Stimulated activated CD4-positive, alpha-beta T cell treated with anti-CD3 and anti-CD28 coated beads, Interleukin-2, amount 100 ng/mL, for 48 hours (primary cell): ENCODE data around the gene CDC6.

Source experiments
- DNase-seq, 2 donors: peaks; one replicate each; pipeline ENCODE4 v3.0.0-alpha.2; 2020

Gene CDC6

DNA sequence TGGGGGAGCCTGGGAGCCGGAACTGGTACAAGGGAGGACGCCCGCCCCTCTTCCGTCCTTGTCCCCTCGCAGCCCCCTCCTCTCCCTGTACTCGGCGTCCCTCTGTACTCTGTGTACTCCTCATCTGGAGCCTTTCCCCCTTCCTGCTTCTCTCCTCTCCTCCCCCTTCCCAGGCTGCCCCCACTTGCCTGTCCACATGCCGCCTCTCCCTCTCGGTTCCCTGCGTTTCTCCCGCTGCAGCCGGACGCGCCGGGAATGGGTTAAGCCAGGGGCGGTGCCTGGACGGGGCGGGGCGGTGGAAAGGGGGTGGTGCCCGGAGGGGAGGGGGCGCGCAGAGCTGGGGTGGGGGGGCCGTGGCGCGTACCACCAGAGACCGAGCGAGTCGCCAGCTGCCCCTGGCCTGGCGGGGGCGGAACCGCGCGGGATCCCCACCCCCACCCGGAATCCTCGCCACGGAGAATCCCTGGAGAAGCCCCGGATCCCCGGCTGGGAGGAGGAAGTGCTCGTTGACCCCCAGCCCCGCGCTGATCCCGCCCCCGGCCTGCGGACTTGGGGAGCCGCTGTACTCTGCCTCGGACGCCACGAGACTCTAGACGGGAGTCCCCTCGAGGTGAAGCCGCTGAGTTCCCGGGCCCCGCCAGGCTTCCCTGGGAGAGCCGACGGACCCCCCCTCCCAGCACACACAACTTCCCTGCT is 54.3 kb downstream of the CDC6 start:
- DNase-seq = no peak

- no peak for DNase-seq
Measured at GRCh38 chr17:40342504-40343218, 55.0 kb downstream of the CDC6 start.

DNA sequence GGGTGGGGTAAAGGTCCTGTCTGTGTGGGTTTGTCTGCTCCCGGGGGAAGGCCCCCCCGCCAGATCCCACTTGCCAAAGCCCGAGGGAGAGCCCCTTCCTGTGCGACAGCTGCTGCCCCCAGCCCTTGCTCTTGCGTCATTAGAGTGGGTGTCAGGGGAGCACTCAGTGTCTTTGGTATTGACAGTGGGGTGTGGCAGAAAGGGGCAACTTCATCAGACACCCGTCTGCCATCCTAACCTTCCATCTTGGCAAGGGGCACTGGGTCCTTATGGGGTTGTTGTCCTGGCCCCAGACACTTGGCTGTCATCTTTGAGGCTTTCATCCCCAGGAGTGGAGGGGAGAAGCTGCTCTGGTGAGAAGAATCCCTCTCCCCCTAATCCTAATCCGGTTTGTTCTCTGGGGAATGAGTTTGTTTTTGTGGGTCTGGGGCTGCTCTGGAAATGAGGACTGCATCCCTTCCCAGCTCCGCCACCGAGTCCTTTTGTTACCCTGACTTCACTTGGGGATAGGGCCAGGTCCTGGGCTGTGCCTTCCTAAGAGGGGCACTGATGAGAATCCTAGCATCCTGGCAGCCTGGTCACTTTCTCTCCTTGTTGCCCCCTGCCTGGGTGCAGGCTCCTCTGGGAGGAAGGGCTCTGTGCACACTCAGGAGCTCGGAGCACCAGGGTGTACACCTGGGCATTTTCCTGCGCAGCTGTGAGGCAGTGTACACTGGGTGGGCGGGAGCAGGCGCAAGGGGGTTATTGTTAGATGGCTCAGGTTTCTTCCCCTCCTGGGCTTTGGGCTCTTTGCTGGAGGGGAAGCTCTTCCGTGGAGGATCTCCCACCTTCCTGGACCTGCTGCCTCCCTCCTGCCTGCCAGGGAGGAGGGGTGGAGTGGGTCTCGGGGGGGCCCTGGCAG is 55.8 kb downstream of the CDC6 start:
- no peak for DNase-seq

DNA sequence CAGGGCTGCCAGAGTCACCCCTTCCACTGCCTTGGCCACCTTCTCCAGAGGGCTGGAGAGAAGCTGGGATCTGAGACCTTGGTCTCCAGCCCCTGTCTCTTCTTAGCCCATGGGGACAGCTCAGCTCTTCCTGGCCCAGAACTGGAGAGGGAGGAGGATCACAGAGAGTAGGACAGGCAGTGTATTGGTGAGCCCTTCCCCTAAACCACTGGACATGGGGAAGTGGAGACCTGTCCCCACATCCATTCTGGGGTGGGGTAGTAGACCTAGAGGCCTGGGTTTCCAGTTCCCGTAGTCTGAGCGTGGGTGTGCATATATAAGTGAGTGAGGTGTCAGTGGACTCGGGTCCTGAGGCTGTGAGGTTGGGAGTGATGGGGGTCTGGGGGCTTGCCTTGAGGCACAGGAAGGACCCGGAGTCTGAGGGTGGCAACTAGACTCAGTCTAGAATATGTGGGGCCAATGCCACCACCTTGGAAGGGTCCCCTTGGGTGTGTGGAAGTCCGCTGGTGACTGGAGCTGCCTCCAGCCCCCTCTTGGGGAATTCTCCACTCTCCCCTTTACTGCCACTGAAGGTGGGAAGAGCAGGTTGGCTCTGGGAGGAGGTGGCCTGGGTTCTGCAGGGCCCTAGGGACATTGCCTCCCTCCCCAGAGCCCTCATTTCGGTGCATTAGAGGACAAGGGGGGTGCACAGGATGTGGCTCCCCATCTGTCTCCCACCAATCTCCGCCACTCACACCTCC is 56.9 kb downstream of the CDC6 start:
- no peak for DNase-seq

DNA sequence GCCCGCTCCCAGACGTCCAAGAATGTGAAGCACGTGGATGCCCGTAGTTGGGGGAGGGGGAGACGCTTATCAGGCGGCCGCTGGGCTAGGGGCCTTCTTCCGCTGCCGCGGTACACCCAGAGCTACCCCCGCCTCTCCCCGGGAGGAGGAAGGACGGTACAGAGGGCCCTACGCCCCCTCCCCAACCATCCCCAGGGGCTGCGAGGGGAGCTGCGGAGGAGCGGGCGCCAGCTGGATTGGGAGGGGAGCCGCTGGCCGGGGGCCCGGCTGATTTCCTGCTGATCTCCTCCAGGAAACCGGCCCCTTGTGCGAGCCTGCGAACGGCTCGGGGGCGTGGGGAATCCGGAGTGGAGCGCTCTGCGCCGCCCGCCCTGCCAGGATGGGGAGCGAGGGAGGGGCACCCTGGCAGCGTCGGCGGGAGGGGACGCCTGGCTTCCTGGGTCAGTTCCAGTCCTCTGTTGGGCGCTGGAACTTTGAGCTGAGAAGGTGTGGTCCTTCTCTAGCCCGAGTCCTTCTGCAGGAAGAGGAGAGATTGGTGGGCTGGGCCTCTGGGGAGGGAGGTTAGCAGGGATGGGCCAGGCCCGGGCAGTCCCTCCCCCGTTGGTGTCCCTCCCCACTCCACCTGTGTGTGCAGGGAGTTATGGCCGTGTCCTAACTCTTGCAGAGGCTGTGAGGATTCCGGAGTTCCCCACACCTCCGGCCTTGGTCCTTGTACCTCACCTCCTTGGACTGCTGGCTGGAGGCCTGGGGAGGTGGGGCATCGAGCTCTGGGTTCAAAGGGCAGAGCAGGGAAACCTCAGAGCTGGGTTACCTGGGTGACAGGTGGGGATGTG is 57.7 kb downstream of the CDC6 start:
- DNase-seq = no peak

- no peak for DNase-seq
Measured at GRCh38 chr17:40345994-40346764, 58.5 kb downstream of the CDC6 start.

GRCh38 chr17:40346765-40347158 is 59.1 kb downstream of the CDC6 start:
- no peak for DNase-seq

DNA sequence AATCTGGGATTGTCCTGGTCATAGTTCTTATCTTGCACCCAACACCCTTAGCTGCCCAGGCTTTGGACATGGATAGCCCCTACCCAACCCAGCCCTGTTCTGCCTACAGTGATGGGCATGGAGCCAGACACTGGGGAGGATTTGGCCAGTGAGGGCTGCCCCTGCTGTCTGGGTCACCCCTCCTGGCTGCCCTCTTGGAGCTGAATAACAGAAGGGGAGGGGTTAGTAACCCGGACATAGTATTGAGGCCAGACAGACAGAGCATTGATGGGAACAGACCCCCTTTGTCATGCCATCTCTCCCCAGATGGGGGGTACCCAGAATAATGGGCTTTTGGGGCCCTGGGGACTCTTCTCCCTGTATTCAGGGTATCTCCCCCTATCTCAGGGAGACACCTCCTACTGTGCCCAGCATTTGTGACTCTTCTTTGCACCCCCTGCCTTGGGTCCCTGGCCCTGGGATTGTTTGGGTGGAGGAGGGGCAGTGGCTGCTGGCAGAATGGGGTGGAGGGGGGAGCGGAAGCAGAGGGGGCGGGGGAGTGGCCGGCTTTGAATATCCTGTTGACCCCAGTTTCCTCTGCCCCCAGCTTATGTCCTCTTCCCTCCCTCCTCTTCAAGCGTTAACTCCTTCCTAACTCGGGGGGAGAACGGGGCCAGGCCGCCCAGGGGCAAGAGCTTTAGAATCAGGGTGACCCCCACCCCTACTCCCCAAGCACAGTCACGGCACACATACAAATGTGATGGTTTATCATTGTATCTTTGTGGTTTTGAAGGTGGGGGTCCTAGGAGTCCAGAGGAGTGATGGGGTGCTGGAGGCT is 59.8 kb downstream of the CDC6 start:
- DNase-seq = no peak

GRCh38 chr17:40348136-40348504 is 60.4 kb downstream of the CDC6 start:
- no peak for DNase-seq

GRCh38 chr17:40348562-40349476 is 61.1 kb downstream of the CDC6 start:
- no peak for DNase-seq

- DNase-seq = no peak
Measured at GRCh38 chr17:40349477-40349894, 61.8 kb downstream of the CDC6 start.

DNA sequence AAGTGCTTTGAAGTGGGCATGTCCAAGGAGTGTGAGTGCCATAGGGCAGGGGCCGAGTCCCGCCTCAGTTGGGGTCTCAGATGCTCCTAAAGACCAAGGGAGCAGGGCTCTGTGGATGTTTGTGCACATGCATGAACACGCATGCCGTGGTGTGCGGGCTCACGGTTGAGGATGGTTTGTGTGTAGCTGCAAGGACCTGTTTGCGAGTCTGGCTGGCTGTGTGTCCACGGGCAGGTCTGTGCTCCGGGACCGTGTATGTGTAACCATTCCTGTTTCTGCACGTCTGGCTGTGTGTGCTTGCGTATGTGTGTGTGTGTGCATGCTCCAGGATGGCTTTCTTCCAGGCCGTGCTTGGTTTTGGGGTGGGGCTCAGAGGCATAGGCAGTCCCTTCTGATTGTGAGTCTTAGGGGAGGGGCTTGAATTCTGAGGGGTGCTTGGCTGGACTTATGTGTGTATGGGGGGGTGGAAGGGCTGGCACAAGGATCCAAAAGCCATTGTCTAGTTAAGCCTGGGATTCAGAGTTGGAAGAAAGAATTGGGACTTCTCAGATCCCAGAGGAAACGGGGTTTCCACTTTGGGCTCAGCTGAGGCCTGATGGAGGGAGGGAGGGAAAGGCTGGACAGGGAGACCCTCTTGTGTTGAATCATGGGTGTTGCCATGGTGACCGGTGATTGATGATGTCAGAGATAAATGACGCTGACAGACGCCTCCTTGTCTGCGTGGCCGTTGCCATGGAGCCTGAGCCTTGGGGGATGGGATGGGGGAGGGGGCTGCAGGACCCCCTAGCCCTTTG is 62.4 kb downstream of the CDC6 start:
- DNase-seq = no peak

DNA sequence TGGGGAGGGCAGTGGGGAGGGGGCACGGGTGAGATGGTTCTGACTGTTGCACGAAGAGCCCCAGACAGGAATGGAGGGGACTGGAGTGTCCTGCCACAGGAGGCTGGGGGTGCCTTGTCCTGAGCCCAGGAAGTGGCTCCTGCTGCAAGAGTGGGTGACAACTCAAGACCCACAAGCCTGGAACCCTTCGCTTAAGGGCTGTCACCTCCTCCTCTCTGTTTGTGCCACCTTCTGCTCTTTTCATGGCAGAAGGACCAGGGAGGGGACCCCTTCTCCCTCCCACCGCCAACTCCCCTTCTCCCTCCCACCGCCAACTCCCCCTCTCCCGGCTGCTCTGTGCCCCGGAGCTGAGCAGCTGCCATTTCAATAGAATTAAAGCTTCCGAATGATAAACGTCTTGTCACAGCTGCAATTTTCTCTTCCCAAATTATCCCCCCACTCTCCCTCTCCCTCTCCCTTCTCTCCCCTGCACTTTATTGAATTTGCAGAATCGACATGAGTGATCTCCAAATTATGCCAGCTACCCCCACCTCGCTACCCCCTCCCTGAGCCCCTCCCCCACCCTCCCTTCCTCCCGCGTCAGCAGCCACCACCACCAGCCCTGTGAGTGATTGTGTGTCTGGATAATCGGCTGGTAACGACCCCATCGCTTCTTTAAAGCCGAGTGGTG is 63.1 kb downstream of the CDC6 start:
- no peak for DNase-seq

DNA sequence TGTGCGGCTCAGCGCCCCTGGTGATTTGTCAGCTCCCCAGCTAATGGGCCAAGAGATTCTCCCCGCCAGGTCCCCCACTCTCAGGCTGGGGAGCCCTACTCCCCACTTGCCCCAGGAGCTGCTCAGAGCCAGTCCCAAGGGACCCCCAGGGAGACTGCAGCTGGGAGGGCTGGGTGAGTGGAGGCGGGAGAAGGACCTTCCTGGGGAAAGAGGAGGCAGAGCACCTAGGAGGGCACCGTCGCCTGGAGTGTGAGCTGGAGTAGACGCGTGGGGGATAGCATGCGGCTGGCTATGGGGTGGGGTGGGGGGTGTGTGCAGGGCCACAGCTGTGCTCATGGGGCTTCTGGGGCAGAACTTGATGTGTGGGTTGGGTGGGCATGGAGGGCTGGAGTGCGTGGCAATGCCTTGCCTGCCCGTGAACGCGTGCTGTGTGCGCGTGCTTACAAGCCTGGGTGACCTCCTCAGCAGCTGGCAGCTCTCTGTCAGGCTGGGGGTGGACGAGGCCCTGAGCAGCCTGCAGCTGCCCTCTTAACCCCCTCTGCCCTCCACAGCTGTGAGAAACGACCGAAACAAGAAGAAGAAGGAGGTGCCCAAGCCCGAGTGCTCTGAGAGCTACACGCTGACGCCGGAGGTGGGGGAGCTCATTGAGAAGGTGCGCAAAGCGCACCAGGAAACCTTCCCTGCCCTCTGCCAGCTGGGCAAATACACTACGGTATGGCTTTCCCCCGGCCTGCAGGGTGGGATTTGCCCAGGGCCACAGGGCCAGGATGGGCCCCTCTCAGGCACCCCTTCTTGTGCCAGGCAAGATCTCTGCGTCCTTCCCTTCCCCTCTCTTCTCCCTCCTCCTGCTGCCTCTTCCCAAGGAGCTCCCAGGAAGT is 63.9 kb downstream of the CDC6 start:
- DNase-seq = no peak

- DNase-seq = no peak
Measured at GRCh38 chr17:40352237-40352778, 64.6 kb downstream of the CDC6 start.

DNA sequence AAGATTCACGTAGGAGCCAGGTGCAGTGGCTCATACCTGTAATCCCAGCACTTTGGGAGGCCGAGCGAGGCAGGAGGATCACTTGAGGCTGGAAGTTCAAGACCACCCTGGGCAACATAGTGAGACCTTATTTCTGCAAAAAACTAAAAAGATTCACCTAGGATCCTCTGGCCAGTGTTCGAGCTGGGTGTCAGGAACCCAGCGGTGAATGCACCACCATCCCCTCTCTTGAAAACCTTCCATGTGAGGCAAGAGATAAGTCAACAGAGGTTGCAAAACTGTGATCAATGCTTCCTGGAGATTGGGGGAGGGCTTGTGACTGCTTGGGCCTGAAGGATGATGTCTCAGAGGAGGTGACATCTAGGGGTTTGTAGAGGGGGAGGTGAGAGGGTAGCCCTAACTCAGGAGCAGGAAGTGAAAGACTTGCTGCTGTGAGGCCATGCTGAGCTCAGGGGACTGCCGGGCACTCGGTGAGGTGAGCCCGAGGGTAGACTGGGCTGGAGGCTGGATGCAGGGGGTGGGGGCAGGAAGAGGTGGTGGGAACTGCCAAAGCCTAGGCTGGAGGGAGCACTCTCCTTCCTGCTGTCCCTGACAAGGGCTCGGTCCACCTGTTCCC is 65.2 kb downstream of the CDC6 start:
- no peak for DNase-seq
